Heart left ventricle (tissue), 13 donors: ENCODE results near the gene PRKAR1B.

Experiments
- CTCF ChIP-seq, 12 donors: fragments of 200-600 bp; sonication (generic) in 4 of 12; IDR thresholded peaks; one replicate each; pipeline versions ENCODE4 v1.5.0 to v1.8.0; 2018 to 2022; ENCODE audit warnings: antibody characterized with exemption in 12 of 12, mild to moderate bottlenecking in 5 of 12
- POLR2A ChIP-seq, 2 donors: fragments of 450-650 bp; IDR thresholded peaks; one replicate each; pipeline ENCODE4 v1.6.1; 2017; ENCODE audit warnings: antibody characterized with exemption in 2 of 2, mild to moderate bottlenecking in 2 of 2, moderate library complexity in 2 of 2
- donor health status: ischemic (EF 13 %, LVEDD 7.1; RV severe dilation, severe dysfunction).
- donor health status: DM: no; HTN: yes; CAD: no.
- donor health status: DM: no; HTN: no; CAD: no.
- donor health status: ischemic (EF 25% LVEDD 6.9; RV normal size, moderate dysfunction).
- donor health status: ischemic (EF 25% LVEDD 5.7; RV mildly dilated, moderate dysfunction).
- donor health status: ischemic (EF 35%, LVEDD 5.7; RV mildly dilated, moderate dysfunction).
- donor health status: nonischemic (EF 11% LVEDD 7.7; RV severe dilation, severe dysfunction).
- donor health status: DM: yes; HTN: yes; CAD: no.
- donor health status: PGD.
- donor health status: ischemic (EF 29% LVEDD 5.4; RV normal size, mild dysfunction).
- donor health status: nonischemic (EF 23%, LVEDD 6.1; RV moderate dilation, normal function).

DNA sequence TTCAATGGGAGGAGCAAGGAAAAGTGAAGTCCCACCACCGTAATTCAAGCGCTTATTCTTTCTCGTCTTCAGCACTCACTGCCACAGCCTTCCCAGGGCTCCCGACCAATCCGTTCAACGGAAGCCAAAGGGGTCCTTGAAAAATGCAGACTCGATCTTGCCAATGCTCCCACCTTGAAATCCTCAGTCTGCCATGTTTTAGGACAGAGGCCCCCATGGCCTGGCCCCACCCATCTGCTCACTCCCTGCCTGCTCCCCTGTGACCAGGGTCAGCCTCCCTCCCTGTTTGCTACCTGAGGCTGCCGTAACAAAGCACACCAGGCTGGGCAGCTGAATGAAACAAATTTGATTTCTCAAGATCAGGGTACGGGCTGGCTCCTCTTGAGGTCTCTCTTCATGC lies 3.5 kb downstream of the PRKAR1B start:
- no peak for TF ChIP-seq CTCF (IDR thresholded peaks at IDR 0.05)
- no peak for TF ChIP-seq POLR2A (IDR thresholded peaks at IDR 0.05)
